ENCODE measurements around the gene RASSF7.

DNA sequence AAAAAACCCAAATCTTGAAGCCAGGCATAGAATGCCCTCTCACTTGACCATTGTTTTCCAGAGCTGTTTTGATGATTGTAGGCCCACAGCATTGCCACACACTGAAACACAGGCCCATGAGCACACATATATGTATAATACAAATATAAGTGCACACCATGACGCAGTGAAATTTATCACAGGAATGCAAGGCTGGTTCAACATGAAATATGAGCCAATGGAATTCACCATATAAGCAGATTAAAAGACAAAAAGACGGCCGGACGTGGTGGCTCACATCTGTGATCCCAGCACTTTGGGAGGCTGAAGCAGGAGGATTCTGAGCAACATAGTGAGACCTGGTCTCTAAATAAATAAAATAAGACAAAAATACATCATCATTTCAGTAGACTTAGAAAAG is 44.4 kb upstream of the RASSF7 start:
- no peak for TF ChIP-seq EZH2 (IDR thresholded peaks at IDR 0.05; ENCODE audit: borderline replicate concordance, low read length)
- TF ChIP-seq, protein P1, sequence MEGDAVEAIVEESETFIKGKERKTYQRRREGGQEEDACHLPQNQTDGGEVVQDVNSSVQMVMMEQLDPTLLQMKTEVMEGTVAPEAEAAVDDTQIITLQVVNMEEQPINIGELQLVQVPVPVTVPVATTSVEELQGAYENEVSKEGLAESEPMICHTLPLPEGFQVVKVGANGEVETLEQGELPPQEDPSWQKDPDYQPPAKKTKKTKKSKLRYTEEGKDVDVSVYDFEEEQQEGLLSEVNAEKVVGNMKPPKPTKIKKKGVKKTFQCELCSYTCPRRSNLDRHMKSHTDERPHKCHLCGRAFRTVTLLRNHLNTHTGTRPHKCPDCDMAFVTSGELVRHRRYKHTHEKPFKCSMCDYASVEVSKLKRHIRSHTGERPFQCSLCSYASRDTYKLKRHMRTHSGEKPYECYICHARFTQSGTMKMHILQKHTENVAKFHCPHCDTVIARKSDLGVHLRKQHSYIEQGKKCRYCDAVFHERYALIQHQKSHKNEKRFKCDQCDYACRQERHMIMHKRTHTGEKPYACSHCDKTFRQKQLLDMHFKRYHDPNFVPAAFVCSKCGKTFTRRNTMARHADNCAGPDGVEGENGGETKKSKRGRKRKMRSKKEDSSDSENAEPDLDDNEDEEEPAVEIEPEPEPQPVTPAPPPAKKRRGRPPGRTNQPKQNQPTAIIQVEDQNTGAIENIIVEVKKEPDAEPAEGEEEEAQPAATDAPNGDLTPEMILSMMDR (IDR thresholded peaks at IDR 0.05; ENCODE audit: low read length), result no peak
